Stimulated activated CD8-positive, alpha-beta memory T cell treated with anti-CD3 and anti-CD28 coated beads, Interleukin-7, amount 100 ng/mL, for 4 hours (primary cell): Measurements from ENCODE around the gene GHSR.

Source experiments
- DNase-seq, 2 donors: peaks; one replicate each; pipeline ENCODE4 v3.0.0-alpha.2; 2020; ENCODE audit warnings: low read depth in 2 of 2

Gene GHSR

GRCh38 chr3:172437713-172438112 is 10.5 kb downstream of the GHSR start:
- no peak for DNase-seq

- no peak for DNase-seq
Observed at GRCh38 chr3:172415323-172415722, 32.9 kb downstream of the GHSR start.

GRCh38 chr3:172411478-172411947 is 36.7 kb downstream of the GHSR start:
- no peak for DNase-seq

GRCh38 chr3:172410702-172411477 is 37.4 kb downstream of the GHSR start:
- no peak for DNase-seq

GRCh38 chr3:172407872-172408271 is 40.4 kb downstream of the GHSR start:
- DNase-seq, result no peak

GRCh38 chr3:172405914-172406313 is 42.3 kb downstream of the GHSR start:
- DNase-seq, result no peak

- DNase-seq, result no peak
Observed at GRCh38 chr3:172404237-172404962, 43.9 kb downstream of the GHSR start.

- no peak for DNase-seq
Observed at GRCh38 chr3:172402892-172403643, 45.2 kb downstream of the GHSR start.

- DNase-seq, result no peak
Observed at GRCh38 chr3:172402090-172402489, 46.2 kb downstream of the GHSR start.

GRCh38 chr3:172398484-172398883 is 49.8 kb downstream of the GHSR start:
- no peak for DNase-seq

- DNase-seq, result no peak
Observed at GRCh38 chr3:172397716-172398405, 50.4 kb downstream of the GHSR start.

- DNase-seq, result no peak
Observed at GRCh38 chr3:172396400-172396799, 51.9 kb downstream of the GHSR start.

- no peak for DNase-seq
Observed at GRCh38 chr3:172394692-172395091, 53.6 kb downstream of the GHSR start.
